Fibroblast of mammary gland (primary cell): ENCODE data around the gene ASH1L.

Experiments
- DNase-seq: peaks from one replicate; pipeline ENCODE4 v3.0.0-alpha.2; 2010; ENCODE audit warnings: low read depth
- H3K4me3 ChIP-seq: 2 replicates; pipeline ENCODE4 v1.5.1; 2011; ENCODE audit warnings: low read depth, mild to moderate bottlenecking, low read length, moderate library complexity; ENCODE audit not compliant: control insufficient read depth
- TF ChIP-seq, protein P1 (sequence below): conservative IDR thresholded peaks from 2 replicates; pipeline ENCODE4 v1.5.1; 2011; ENCODE audit warnings: low read depth, low read length, inconsistent platforms; ENCODE audit not compliant: control insufficient read depth, insufficient read depth

Gene ASH1L

DNA sequence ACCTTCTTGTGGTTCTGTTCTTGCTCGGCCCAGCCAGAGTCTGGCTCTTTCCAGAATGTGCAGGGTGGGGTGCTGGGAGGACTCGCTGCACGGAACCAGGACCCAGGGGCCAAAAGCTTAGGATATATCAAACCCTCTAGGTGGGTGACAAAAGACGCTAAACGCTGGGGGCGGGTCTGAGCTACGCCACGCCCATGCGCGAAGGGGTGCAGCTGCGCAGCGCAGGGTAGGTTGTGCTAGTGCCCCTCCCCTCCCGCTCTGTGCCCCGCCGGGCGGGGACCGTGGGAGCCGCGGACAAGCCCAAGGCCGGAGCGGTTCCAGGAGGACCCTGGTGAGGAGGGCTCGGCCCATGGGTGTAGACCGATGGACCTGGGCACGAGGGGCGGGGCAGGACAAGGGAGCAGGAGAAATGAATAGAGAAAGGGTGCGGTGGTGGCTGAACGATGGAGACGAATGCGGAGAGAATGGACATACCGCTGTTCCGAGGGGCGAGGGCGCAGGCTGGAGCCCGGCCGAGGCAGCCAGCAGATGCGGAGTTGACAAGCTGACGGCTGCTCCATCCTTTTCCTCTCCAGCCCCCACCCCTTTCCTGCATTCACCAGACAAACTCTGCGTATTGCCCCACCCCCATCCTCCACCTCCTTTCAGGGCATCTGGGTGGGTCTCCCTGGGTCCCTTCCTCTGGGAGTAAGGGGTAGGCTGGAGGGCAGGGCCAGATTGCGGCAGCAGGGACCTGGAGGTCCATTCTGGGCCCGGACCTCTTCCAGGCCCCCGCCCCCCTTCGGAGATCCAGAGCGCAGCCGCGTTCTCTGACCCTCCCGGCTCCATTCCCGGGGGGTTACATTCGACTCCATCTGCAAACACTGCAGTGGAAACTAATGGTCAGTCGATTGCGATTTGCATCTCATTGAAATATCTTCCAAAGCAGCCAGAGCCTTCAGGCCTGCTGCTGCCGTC, 241.7 kb downstream of the ASH1L start, which contains the start of gene RUSC1:
Gene RUSC1 (plus strand): TSS at position 234 of the 957 bp plus-strand sequence. CDS start 880 bp downstream, outside the sequence.
- TF ChIP-seq, protein P1, sequence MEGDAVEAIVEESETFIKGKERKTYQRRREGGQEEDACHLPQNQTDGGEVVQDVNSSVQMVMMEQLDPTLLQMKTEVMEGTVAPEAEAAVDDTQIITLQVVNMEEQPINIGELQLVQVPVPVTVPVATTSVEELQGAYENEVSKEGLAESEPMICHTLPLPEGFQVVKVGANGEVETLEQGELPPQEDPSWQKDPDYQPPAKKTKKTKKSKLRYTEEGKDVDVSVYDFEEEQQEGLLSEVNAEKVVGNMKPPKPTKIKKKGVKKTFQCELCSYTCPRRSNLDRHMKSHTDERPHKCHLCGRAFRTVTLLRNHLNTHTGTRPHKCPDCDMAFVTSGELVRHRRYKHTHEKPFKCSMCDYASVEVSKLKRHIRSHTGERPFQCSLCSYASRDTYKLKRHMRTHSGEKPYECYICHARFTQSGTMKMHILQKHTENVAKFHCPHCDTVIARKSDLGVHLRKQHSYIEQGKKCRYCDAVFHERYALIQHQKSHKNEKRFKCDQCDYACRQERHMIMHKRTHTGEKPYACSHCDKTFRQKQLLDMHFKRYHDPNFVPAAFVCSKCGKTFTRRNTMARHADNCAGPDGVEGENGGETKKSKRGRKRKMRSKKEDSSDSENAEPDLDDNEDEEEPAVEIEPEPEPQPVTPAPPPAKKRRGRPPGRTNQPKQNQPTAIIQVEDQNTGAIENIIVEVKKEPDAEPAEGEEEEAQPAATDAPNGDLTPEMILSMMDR = no peak
- H3K4me3 ChIP-seq = peak within 1 kb of the TSS; percentile 46
- peak; percentile 63 for DNase-seq

DNA sequence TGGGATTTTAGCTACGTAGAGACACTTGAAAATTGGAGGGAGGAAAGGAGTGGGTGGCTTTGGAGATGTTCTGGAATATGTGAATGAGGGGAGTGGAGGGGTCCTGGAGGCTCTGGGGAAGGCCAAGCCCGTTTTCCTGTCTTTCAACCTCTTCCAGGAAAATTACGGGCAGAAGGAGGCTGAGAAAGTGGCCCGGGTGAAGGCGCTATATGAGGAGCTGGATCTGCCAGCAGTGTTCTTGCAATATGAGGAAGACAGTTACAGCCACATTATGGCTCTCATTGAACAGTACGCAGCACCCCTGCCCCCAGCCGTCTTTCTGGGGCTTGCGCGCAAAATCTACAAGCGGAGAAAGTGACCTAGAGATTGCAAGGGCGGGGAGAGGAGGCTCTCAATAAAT, 242.4 kb downstream of the ASH1L start:
- H3K4me3 ChIP-seq = peak overlapping the region; percentile 46
- DNase-seq = no peak
- TF ChIP-seq, protein P1 = no peak

DNA sequence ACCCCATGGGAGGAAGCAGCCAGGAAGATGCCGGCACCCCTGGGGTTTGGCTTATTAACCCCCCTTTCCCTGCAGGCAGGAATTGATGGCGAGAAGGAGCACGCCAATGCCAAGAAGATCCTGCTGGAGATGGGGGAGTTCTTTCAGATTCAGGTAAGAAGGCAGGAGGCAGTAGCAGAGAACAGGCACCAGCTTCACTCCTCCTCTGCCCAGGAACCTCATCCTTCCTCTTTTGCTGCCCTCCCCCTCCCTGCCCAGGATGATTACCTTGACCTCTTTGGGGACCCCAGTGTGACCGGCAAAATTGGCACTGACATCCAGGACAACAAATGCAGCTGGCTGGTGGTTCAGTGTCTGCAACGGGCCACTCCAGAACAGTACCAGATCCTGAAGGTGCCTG, 243.1 kb downstream of the ASH1L start:
- TF ChIP-seq, protein P1 = no peak

DNA sequence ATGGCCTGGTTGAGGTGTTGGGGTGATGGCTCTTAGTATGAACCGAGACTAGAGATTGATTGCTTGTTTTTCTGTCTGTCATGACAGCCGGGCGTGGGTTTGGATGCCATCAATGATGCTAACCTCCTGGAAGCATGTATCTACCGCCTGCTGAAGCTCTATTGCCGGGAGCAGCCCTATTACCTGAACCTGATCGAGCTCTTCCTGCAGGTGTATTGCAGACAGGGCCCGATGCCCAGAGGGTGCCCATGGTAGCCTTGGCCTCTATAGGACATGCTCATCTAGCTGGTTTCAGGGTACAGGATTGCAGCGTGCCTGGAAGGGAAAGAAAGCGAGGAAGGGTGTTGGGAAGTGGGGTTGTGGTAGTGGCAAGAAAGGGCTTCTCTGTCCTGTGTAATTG, 244.5 kb downstream of the ASH1L start:
- TF ChIP-seq, protein P1 = no peak
- no peak for DNase-seq
- no peak overlapping the region for H3K4me3 ChIP-seq

More for the DNA sequence above, 243.1 kb downstream of the ASH1L start:
- no peak overlapping the region for H3K4me3 ChIP-seq
- no peak for DNase-seq

DNA sequence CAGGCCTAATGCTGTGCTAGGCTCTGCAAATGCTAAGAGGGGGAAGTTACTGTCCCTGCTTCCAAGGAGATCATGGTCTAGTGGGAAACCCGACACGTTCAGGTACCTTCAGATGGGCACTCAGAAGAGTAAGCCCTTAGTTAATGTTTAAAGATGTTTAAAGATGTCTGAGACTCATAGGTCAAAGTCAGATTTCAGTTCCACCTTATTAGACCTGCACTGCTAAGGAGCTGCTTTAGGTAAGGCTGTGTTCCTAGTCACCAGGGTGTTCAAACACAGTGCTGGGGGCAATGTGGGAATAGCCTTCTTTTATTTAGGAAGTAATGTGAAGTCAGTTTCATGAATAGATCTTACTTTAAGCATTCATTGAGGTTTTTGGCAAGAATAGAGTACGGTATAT, 245.7 kb downstream of the ASH1L start:
- TF ChIP-seq, protein P1 = no peak
- H3K4me3 ChIP-seq = no peak overlapping the region
- DNase-seq = no peak

DNA sequence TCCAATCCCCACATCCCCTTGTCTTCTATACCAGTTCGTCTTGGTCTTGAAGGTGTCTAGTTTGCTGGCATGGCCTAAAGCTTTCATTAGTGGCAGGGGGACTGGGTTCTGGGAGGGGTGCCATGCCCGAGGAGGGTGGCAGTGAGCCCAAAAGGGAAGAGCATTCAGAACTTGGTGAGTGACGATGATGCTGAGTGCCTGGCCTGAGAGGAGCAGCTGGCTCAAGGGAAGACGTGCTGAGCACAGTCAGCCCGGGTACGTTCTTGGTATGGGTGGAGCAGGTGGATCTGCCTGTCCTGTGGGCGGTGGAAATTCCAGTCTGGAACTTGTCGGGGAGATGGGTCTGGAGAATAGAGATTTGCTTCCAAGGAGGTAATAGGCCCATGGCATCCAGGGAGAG, 249.3 kb downstream of the ASH1L start:
- no peak overlapping the region for H3K4me3 ChIP-seq
- TF ChIP-seq, protein P1 = no peak
- no peak for DNase-seq
